HG02763 (cell line): ENCODE data around the gene DAPK1.

Experiments used
- ATAC-seq: cut with Tn5 transposase; IDR thresholded peaks from one replicate; pipeline ENCODE4 v1.9.1; 2021; ENCODE audit warnings: mild to moderate bottlenecking, moderate library complexity; ENCODE audit not compliant: unreplicated experiment

The DAPK1 gene

GRCh38 chr9:87662808-87663528, 165.3 kb downstream of the DAPK1 start:
- peak; percentile 45 for ATAC-seq

GRCh38 chr9:87663556-87663955, 165.9 kb downstream of the DAPK1 start:
- ATAC-seq = no peak

GRCh38 chr9:87664153-87665060, 166.7 kb downstream of the DAPK1 start:
- ATAC-seq = no peak

- no peak for ATAC-seq
Observed at GRCh38 chr9:87665505-87665904, 167.8 kb downstream of the DAPK1 start.

GRCh38 chr9:87667164-87667738, 169.6 kb downstream of the DAPK1 start:
- no peak for ATAC-seq

- no peak for ATAC-seq
Observed at GRCh38 chr9:87668222-87668621, 170.6 kb downstream of the DAPK1 start.

GRCh38 chr9:87668722-87669121, 171.1 kb downstream of the DAPK1 start:
- ATAC-seq = no peak

- no peak for ATAC-seq
Observed at GRCh38 chr9:87670572-87671264, 173.1 kb downstream of the DAPK1 start.

GRCh38 chr9:87671478-87671877, 173.8 kb downstream of the DAPK1 start:
- ATAC-seq = no peak

GRCh38 chr9:87671925-87672324, 174.3 kb downstream of the DAPK1 start:
- ATAC-seq = no peak

- no peak for ATAC-seq
Observed at GRCh38 chr9:87672586-87672985, 174.9 kb downstream of the DAPK1 start.

- no peak for ATAC-seq
Observed at GRCh38 chr9:87673446-87674120, 175.9 kb downstream of the DAPK1 start.

- no peak for ATAC-seq
Observed at GRCh38 chr9:87674565-87675299, 177.1 kb downstream of the DAPK1 start.

GRCh38 chr9:87675906-87676515, 178.3 kb downstream of the DAPK1 start:
- ATAC-seq = no peak

- no peak for ATAC-seq
Observed at GRCh38 chr9:87676976-87677775, 179.5 kb downstream of the DAPK1 start.

- ATAC-seq = no peak
Observed at GRCh38 chr9:87677776-87678587, 180.3 kb downstream of the DAPK1 start.

GRCh38 chr9:87678650-87679355, 181.1 kb downstream of the DAPK1 start:
- no peak for ATAC-seq
